Stomach (tissue), 9 donors: ENCODE data around the gene DUOXA1. TPM values are rescaled to one million over a fixed set of nuclear protein-coding genes. Genes with fewer than 3 reads are reported as not detected.
A peak's percentile ranks its signal among the peaks of the same experiment; 100 is the strongest.
"Not testable (repeated sequence)": the region's sequence is repeated elsewhere in the genome, so short reads cannot be mapped to it uniquely, and the experiment has no call there.

Experiments used
- DNase-seq, 2 donors: peaks; one replicate each; pipeline versions ENCODE4 v3.0.0 to v3.0.0-alpha.2; 2013 to 2019
- H3K27ac ChIP-seq, 5 donors: fragments of 200-600 bp in 4 of 5; sonication (generic) in 4 of 5; one replicate each; pipeline ENCODE4 v1.5.1; 2013 to 2019; ENCODE audit warnings: mild to moderate bottlenecking in 1 of 5, moderate library complexity in 1 of 5
- H3K27me3 ChIP-seq, 3 donors: fragments of 200-600 bp; sonication (generic); one replicate each; pipeline ENCODE4 v1.5.1; 2017 to 2019; ENCODE audit warnings: mixed run types in 1 of 3
- H3K36me3 ChIP-seq, 4 donors: fragments of 200-600 bp; sonication (generic); 1 replicate in 3 of 4; 2 replicates in 1 of 4; pipeline ENCODE4 v1.5.1; 2016 to 2019
- H3K4me1 ChIP-seq, 4 donors: fragments of 200-600 bp; sonication (generic); one replicate each; pipeline ENCODE4 v1.5.1; 2016 to 2019
- H3K4me3 ChIP-seq, 4 donors: fragments of 200-600 bp; sonication (generic) in 3 of 4; one replicate each; pipeline ENCODE4 v1.5.1; 2016 to 2019; ENCODE audit warnings: mild to moderate bottlenecking in 1 of 4
- H3K9me3 ChIP-seq, 4 donors: fragments of 200-600 bp; sonication (generic); one replicate each; pipeline ENCODE4 v1.5.1; 2016 to 2019
- CTCF ChIP-seq, 7 experiments: fragments of 450-650 bp in 4 of 7; fragments of 200-600 bp in 3 of 7; sonication (generic) in 3 of 7; IDR thresholded peaks; one replicate each; pipeline ENCODE4 v1.5.1; 2016 to 2019; ENCODE audit warnings: antibody characterized with exemption in 7 of 7, control low read depth in 2 of 7, mild to moderate bottlenecking in 1 of 7
- EP300 ChIP-seq: sonication (generic); formaldehyde crosslinking; IDR thresholded peaks from one replicate; pipeline ENCODE4 v1.6.1; 2017; ENCODE audit warnings: antibody characterized with exemption
- POLR2A ChIP-seq, 4 donors: fragments of 450-650 bp; IDR thresholded peaks; one replicate each; pipeline ENCODE4 v1.6.1; 2016; ENCODE audit warnings: antibody characterized with exemption in 4 of 4, control low read depth in 2 of 4, mild to moderate bottlenecking in 1 of 4, moderate library complexity in 1 of 4
- POLR2AphosphoS5 ChIP-seq, 3 donors: sonication (generic); formaldehyde crosslinking; IDR thresholded peaks; one replicate each; pipeline ENCODE4 v1.6.1; 2016; ENCODE audit warnings: antibody characterized with exemption in 3 of 3
- WGBS, 5 donors: extraction: QIAGEN DNeasy Blood & Tissue Kit in 3 of 5; methylation state at CpG; one replicate each; pipeline versions ENCODE4 v1.1.5 to v1.1.7; 2013 to 2018; 5-methylcytosine and 5-hydroxymethylcytosine counted together
- intact Hi-C: fragments of 100-400 bp; cut with DNase I; formaldehyde crosslinking; loops from one replicate; pipeline ENCODE4 v1.15.1; 2023; ENCODE audit warnings: low total_unique reads
- polyA plus RNA-seq, 3 donors: library from polyadenylated mRNA; stranded (reverse); fragments of 200-250 nt; gene quantifications; one replicate each; pipeline ENCODE4 v1.2.3, GENCODE V29; 2013
- total RNA-seq, 5 donors: library from RNA; depleted of rRNA; stranded (reverse); fragments of >200 nt; gene quantifications; one replicate each; pipeline versions ENCODE4 v1.1.0 to v1.2.3, GENCODE V29; 2014 to 2016
- donor health status: healthy with polysubstance abuse.
- donor health status: Bipolar disorder and iron deficiency.
- donor health status: healthy.

The DUOXA1 gene
- total and polyA plus RNA-seq, 8 donors: 2.4 to 96.7 (median 26.4) TPM; not detected in 1

DNA sequence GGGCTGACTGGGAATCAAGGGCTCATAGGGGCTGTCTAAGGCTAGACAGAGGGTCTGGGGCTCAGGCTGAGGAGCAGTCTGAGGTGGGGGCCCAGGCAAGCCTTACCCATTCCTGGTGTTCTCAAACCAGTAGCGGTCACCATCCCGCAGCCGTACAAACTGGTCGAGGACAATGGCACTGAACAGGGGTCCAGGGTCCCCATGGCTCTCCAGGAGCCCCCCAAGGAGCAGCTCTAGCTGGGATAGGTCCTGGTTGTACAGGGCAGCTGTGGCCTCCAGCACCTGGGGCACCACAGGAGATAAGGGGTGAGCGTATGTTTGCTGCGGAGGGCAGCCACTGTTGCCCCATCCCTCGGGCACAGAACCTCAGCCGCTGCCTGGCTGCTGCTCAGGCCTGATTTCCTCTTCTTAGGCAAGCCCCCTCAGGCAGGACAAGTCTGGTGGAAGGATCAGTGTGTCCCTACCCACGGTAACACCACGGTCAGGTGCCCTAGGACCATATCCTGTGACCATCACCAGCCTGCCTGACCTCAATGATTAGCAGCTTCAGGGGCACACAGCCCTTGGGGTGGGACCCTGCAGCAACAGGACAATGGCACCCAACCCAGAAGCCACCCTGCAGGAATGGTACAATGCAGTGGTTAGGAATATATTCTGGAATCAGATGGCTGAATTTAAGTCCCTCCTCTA lies 21.6 kb downstream of the DUOXA1 start:
- TF ChIP-seq EP300 (no peak), CTCF (IDR thresholded peaks at IDR 0.05) (no peak), POLR2A (IDR thresholded peaks at IDR 0.05) (no peak), POLR2AphosphoS5 (IDR thresholded peaks at IDR 0.05) (no peak)
- H3K4me1 ChIP-seq: peaks cover 12 to 24% (median 18%) of the 10 kb centered on the region in 4 donors
- peaks cover 0 to 11% (median 2%) of the 10 kb centered on the region in 4 donors for H3K36me3 ChIP-seq
- 81 to 94% (median 90%) methylated on average over 9 to 10 of the region's 10 CpGs for WGBS, 5 donors
- peak in 1 of 2 donors; percentile 25 for DNase-seq
- peaks cover 19 to 62% (median 25%) of the 10 kb centered on the region in 3 donors for H3K27me3 ChIP-seq
- H3K4me3 ChIP-seq: peak overlapping the region in 1 of 4 donors; percentile 9
- intact Hi-C loops: no loop called here
- H3K9me3 ChIP-seq: no peaks in the 10 kb centered on the region
- no peak overlapping the region for H3K27ac ChIP-seq

DNA sequence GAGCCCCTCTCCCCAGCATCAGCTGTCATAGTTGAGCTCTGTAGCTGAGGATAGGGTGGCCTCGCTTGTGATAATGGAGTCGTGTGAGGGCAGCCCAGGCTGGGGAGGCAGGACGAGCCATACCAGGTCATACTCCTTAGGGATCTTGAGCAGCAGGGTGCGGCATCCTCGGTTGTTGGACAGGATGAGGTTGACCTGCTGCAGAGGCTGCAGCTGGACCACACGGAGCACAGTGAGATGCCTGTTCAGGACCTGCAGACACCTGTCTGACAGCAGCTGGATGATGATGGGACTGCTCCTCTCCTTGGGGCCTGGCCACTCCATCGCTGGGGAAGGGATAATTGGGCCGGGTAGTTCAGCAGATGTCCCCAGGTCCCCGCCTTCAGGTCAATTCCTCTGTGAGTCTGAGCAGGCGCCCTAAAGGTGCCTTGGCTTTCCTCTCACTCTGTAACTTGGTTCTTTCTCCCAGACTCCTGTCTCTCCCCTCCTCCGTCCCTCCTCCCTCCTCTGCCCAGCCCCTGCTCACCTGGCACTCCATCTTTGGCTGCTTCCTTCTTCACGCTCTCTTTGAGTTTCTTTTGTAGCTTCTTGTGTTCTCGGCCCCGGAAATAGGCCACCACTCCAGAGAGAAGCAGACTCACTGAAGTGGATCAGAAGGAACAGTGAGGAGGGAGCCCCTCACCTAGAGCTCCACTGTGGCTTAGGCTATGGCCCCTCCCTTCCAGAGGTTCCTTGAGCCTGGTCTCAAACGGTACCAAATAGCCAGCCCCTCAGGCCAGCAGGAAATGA lies 23.5 kb downstream of the DUOXA1 start:
- intact Hi-C loops: no loop called here
- no peak overlapping the region for H3K4me3 ChIP-seq
- peaks cover 4 to 43% (median 6%) of the 10 kb centered on the region in 3 donors for H3K27me3 ChIP-seq
- DNase-seq: peak in 1 of 2 donors; percentile 25
- H3K4me1 ChIP-seq: peaks cover 0 to 6% (median under 1%) of the 10 kb centered on the region in 4 donors
- WGBS, 5 donors: 69 to 86% (median 83%) methylated on average over 13 to 15 of the region's 15 CpGs
- peaks cover 0 to 11% (median 2%) of the 10 kb centered on the region in 4 donors for H3K36me3 ChIP-seq
- H3K27ac ChIP-seq: no peak overlapping the region
- TF ChIP-seq EP300 (no peak), POLR2AphosphoS5 (IDR thresholded peaks at IDR 0.05) (no peak), CTCF (IDR thresholded peaks at IDR 0.05) (no peak), POLR2A (IDR thresholded peaks at IDR 0.05) (no peak)
- H3K9me3 ChIP-seq: no peaks in the 10 kb centered on the region

DNA sequence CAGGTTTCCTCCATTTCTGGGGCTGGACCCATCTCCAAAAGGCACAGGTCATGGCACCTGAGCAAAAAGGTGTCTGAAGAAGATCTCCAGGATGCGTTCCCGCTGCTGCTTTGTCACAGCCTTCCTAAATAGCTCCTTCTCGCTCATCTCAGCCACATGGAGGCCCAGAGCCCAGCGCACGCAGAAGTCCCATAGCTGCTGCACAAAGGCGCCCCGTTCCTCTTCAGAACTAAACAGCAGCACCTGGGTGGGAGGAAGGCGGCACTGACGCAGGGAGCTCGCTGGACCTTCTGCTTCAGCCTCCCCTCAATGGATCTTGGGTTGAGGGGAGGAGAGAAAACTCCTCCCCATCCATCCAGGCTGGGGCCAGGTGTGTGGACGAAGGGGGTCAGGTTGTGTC lies 24.1 kb downstream of the DUOXA1 start:
- Histone ChIP-seq H3K27ac (no peak overlapping the region), H3K36me3 (peaks cover 0 to 11% (median 2%) of the 10 kb centered on the region in 4 donors), H3K4me3 (no peak overlapping the region), H3K27me3 (peaks cover 4 to 38% (median 5%) of the 10 kb centered on the region in 3 donors), H3K4me1 (peaks cover 0 to 6% (median 0%) of the 10 kb centered on the region in 4 donors), H3K9me3 (no peaks in the 10 kb centered on the region)
- DNase-seq: peak in 1 of 2 donors; percentile 24
- intact Hi-C loops: no loop called here
- 93 to 96% (median 95%) methylated on average over 10 to 11 of the region's 11 CpGs for WGBS, 5 donors
- TF ChIP-seq POLR2AphosphoS5 (IDR thresholded peaks at IDR 0.05): no peak
- no peak for TF ChIP-seq POLR2A (IDR thresholded peaks at IDR 0.05)
- TF ChIP-seq CTCF (IDR thresholded peaks at IDR 0.05): no peak
- TF ChIP-seq EP300: no peak

DNA sequence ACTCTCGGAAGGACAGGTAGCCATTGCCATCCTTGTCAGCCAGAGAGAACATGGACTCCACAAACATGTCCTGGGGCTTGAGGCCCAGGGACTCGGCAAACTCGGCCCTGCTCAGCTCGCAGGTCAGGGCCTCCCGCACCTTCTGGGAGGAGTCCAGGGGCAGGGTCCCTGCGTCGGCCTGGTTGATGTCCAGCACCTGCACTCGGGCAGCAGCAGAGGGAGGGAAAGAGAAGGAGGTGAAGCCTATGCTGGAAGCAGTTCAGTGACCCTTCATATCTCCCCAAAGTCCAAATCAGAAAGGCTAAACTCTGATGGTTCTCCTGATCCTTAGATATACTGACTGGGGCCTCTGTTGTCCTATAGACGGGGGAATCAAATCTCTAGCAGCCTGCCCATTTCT lies 25.5 kb downstream of the DUOXA1 start:
- 87 to 94% (median 89%) methylated on average over 7 to 9 of the region's 9 CpGs for WGBS, 5 donors
- H3K27me3 ChIP-seq: peaks cover 0 to 24% (median 0%) of the 10 kb centered on the region in 3 donors
- intact Hi-C loops: not testable (repeated sequence)

More for the DNA sequence above, 25.5 kb downstream of the DUOXA1 start:
- not testable (repeated sequence) for H3K4me3 ChIP-seq, H3K4me1 ChIP-seq, H3K9me3 ChIP-seq, H3K27ac ChIP-seq
- peak in 1 of 2 donors; percentile 10 for DNase-seq
- H3K36me3 ChIP-seq: peaks cover 0 to 24% (median 6%) of the 10 kb centered on the region in 4 donors
